ENCODE measurements around the gene LRMDA.
A peak's percentile ranks its signal among the peaks of the same experiment; 100 is the strongest.

The LRMDA gene

DNA sequence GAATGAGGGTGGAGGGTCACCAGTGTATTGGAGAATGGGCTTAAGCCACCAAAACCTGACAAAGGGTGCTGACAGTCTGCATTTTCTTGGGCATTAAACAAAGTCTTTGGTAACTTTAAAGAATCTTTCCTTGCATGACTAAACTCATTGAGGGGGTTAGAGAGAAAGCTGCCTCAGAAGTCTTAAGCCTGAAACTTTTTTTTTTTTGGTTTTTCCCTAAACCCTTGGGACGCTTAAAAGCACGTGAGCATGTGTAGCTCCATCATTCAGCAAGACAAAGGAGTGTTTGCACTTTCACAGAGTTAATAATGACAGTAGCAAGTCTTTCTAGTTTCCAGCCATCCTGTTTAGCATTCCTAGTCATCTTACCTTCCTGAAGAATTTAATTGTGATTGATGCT is 110.7 kb downstream of the LRMDA start:
- DNase-seq (ENCODE audit: low spot score) = no peak

DNA sequence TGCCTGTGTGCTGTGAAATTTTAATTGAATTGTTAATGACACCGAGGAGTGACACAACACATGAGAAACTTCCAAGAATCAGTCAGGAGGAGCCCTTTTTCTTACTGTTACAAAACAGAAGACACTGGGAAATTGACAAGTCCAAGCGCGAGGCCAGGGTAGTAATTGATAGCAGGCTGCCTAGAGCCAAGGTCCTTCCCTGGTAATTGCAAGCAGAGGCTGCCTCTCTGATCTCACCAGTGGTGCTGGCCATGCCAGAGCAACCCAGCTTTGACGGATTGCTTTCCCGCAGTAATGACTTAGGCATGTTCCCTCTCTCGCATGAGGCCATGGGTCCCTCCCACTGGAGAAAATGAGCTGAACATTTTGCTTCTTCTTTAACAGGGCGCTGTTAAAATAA is 111.5 kb downstream of the LRMDA start:
- no peak for DNase-seq (ENCODE audit: low spot score)

DNA sequence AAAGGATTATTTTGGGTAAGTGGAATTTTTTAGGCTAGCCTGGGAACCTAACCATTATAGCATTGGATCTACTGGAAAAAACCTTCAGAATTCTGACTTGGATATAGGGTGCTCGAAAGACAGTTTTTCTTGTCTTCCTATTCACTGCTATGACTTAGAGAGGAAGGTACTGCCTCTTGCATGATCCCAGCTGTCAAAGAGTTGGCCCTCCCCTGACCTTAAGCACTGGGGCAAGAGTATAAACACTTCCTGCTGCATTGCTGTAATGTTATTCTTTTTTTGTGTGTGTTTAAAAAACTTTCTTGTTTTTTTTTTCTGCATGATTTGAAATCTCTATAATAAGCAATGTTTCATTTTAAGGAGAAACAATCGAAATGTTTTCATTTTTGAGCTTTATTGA is 113.0 kb downstream of the LRMDA start:
- no peak for DNase-seq (ENCODE audit: low spot score)

DNA sequence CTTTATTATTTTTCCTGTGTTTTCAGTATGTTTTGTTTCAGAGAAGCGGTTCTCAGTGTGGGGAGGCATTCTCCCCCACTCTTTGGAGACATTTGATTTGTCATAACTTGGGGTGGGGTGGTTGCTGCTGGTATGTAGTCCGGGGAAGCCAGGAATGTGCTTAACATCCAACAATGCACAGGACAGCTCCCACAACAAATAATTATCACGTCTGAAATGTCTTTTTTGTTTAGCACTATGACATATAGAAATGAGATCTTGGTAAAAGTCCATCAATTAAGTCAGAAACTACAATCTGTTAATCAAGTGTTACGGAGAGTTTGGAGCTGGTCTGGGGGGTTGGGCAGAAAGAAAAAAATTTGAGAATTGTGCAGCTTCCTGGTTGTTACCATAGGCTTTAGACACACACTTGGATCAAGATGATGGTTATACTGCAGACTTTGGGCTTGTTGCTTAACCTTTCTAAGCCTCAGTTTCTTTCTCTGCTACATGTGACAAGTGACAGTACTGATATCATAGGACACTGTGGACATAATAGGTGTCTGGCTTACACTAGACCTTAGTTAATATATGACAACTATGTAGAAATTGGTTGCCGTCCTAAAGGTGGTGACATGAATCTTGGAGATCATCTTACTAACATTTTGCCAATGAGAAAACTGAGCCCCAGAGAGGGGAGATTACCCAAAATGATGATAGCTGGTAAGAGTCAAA is 113.7 kb downstream of the LRMDA start:
- DNase-seq (ENCODE audit: low spot score) = no peak

DNA sequence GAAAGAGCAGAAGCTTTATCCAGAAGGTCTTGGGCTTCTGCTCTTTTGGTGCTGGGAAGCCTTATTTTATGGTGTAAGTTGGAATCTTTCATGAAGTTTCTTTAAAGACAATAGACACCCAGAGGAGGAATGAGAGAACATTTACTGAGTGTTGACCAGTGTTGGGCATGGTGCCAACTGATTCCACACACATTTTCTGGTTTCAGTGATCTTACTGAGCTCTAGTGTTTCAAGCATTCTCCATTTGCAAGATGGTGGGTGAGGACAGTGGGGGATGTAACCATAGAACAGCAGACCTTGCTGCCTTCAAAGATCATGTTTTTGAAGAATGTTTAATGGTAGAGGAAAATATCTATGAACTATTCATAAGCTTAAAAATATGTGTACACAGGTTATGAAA is 114.6 kb downstream of the LRMDA start:
- no peak for DNase-seq (ENCODE audit: low spot score)

DNA sequence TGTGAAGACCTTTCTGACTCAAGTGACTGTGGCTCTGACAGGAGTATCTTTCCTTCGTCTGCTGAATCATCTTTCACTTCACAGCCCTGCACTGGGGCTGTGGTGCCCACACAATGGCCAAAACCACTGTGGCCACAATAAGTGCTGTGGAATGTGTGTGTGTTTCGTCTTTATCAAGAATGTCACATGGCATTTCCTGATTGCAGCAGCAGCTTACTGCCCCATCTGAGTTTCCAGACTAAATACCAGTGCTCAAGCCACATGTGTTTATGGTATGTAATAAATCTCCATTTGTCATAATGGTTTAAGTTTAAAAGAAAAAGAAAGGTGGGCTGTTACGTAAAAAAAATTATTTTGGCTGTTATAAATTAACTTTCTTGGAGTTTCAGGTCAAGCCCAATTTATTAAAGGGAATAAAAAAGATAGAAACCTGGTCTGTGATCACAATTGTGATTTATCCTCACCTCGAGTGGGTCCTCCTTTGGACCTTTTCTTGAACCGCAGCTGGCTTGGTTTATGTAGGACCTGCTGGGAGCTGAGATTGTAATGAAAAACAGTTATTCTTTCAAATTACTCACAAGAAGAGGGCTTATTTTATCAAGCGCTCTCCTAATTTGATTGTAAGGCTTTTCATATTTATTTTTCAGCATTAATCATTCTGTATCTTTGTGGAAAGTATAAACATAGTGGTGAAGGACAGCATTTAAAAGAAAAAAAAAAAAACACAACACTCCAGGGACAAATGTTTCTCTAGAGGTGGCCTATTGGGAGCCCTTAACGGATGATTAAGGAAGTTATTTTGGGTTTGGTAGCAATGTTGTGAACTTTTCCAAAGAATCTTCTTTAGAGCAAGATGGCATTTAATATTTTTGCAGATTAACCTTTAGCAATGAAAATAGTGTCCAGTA is 116.2 kb downstream of the LRMDA start:
- DNase-seq (ENCODE audit: low spot score) = peak; percentile 17

DNA sequence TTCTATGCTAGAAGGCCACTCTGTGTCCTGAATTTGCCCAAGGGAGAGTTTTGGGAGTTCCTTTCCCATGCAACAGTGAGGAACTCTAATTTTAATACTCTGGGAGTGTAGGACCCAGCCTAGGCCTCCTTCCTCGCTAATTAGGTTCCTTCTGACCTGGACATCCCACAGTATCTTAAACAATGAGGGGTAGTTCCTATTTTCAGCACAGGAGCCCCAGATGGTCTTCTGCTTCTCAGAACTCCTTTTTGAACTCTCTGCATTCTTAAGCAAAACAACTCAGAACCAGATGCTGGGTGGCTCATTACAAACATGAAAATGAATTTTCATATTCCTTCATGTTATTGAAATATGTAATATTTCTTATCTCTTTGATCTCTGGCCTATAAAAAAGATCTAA is 116.9 kb downstream of the LRMDA start:
- no peak for DNase-seq (ENCODE audit: low spot score)

DNA sequence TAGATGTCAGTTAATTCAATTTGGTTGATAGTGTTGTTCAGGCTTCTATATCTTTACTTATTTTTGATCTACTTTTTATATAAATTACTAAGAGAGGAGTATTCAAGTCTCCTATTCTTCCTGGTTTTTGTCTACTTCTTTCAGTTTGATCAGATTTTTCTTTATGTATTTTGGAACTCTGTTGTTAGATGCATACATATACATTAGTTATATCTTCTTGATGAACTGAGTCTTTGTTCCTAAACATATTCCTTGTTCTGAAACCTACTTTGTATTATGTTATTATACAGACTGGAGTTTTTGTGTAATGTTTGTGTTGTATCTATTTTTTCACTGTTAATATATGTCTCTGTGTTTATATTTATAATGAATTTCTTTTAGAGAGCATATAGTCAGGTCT is 118.8 kb downstream of the LRMDA start:
- DNase-seq (ENCODE audit: low spot score) = no peak

DNA sequence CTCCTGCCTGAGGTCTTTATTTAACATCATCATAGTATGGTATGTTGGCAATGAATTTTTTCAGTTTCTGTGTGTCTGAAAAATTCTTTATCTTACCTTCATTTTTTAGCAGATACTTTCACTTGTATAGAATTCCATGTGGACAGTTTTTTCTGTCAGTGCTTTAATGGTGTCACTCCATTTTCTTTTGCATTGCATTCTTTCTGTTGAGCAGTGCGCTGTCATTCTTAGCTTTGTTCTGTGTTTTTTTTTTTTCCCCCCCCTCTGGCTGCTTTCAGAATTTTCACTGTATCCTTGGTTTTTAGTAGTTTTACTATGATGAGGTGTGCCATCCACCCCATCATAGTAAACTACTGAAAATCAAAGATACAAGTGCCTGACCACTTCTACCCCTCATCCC is 120.7 kb downstream of the LRMDA start:
- no peak for DNase-seq (ENCODE audit: low spot score)

DNA sequence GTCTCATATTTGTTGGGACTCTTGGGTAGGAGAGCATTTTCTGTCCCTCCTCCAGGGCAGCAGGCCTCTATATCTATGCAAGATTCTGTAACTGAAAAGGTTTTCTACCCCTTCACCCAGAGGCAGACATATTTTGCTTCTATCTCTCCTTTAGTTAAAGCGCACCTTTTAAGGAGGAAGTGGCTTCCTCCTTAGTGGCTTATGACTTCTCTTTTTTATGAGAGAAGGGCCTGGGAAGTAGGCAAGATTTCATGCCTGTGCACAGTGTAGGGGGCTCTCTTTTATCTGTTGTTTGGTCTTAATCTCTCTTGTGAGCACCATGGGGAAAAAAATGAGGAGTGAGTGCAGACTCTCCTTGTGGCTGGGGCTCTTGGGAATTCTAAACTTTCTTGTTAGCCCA is 122.1 kb downstream of the LRMDA start:
- no peak for DNase-seq (ENCODE audit: low spot score)

DNA sequence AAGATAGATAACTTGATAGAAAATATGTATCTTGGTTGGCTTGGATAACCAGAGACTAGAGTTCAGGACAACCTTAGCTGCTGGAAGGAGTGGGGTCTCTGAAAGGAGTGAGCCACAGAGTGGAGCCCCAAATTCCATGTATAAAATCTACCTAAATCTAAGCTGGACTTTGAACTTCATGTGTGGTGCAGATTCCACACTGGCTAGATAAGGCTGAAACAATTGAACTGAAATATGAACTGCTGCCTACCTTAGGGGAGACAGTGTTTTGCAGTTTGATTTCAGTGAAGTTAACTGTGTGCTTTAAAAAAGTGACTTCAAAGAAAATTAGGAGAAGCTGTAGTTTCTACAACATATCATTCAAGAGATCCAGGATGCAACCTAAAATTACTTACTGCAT is 123.9 kb downstream of the LRMDA start:
- DNase-seq (ENCODE audit: low spot score) = no peak

DNA sequence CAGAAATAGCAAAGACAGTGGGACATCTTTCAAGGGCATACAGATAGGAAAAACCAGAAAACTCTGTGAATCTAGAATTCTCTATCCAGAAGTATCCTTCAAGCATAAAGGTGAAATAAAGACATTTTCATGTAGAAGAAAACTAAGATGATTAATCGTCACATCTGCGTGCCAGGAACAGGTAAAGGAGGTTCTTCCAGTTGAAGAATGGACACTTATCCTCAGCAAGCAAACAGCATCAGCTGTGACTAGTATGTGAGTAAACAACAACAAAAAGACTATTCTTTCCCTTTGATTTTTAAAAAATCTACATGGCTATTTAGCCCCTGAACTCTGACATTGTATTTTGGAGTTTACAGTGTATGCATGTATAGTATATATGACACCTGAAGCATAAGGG is 124.9 kb downstream of the LRMDA start:
- DNase-seq (ENCODE audit: low spot score) = no peak

DNA sequence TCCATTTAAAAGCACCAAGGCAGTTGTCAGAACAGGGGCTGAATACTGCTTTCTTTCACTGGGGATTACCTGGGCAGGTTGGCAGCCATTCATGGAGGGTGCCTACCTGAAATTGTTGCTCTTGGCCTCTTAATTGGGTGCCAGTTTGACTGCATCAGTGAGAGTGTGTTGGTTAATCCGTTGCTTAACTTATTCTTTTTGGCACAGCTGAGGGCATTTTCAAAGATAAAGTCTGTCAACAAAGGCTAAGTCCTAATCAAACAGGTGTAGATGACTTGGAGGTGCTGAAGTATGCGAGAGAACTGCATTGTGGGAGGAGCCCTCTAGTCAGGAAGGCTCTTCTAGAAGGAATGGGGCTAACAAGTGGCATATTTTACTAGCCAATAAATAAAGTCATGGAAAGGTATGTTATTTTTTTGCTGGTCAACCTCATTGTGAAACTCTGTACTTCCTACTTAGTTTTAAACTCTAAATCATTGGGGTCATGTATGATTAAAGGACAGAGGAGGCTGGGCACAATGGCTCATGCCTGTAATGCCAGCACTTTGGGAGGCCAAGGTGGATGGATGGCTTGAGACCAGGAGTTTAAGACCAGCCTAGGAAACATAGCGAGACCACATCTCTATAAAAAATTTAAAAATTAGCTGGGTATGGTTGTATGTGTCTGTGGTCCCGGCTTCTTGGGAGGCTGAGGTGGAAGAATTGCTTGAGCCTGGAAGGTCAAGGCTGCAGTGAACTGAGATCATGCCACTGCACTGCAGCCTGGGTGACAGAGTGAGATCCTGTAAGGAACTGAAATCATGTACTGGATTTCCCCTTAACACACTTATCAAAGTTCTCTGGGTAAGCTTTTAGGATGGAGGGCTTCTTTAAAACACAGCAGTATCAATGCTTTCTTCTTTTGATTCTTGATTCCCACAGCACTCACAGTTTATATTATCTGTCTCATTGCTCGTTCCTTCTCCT is 134.1 kb downstream of the LRMDA start:
- DNase-seq (ENCODE audit: low spot score) = no peak

DNA sequence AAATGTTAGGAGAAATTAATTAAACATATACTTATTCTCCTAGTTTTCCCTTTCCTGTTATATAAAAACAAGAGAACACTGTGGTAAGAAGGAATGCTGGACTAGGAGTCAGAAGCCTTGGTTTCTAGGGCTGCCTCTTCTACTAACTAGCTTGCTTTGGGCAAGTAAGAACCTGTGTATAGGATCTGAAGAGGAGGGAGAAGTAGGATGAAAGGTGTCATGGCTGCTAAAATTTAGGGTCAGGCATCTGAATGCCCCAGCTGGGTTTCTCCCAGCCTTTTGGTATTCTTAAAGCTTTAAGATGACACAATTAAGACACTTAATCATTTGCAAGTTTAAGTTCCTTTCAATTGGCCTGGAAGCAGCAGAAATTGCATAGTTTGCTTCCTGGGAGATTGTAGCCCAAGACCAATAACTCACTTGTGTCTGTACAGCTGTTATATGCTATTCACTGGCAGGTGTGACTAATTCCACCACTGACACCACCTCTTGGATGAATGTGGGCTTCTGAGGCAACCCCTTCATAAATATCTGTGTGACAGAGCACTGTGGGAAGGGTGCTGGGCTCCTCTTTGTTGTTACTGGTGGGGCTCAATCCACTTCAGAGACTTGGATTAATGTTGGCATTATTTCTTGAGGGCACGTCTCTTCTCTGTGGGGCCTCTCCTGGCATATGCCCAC is 137.2 kb downstream of the LRMDA start:
- no peak for DNase-seq (ENCODE audit: low spot score)

DNA sequence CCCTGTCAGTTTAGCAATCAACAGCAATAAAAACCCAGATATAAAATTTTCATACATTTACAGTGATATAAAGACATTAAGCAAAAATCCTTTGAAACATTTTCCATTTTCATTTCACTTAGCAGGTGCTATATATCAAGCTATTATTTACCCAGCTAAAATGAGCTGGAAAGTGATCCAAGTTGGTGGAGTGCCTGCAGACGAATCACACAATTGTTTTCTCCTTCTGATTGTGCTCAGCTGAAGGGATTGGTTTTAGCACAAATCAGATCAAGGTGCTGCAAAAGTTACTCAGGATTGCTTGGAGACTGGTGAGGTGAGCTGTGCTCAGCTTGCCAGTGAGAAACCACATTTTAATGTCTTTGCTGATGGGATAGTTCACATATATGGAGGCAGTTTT is 138.1 kb downstream of the LRMDA start:
- no peak for DNase-seq (ENCODE audit: low spot score)

DNA sequence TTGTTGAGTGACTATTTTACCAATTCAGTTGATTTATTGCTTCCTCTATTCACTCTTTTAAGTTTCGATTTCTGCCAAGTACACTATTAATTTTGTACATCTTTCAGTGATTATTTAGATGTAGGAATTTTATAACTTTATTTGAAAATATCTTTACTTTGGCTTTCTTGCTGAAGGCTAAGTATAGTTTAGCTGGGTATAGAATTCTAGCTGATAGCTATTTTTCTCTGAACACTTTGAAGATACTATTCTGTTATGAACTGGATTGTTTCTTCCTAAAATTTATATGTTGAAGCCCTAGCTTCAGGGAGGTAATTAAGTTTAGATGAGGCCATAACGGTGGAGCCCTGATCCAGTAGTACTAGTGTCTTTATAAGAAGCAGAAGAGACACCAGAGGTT is 141.1 kb downstream of the LRMDA start:
- DNase-seq (ENCODE audit: low spot score) = no peak

DNA sequence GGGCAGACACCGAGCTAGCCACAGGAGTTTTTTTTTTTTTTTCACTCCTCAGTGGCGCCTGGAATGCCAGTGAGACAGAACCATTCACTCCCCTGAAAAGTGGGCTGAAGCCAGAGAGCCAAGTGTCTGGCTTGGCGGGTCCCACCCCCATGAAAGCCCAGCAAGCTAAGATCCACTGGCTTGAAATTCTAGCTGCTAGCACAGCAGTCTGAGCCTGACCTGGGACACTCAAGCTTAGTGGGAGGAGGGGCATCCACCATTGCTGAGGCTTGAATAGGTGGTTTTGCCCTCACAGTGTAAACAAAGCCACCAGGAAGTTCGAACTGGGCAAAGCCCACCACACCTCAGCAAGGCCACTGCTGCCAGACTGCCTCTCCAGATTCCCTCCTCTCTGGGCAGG is 144.5 kb downstream of the LRMDA start:
- DNase-seq (ENCODE audit: low spot score) = no peak

DNA sequence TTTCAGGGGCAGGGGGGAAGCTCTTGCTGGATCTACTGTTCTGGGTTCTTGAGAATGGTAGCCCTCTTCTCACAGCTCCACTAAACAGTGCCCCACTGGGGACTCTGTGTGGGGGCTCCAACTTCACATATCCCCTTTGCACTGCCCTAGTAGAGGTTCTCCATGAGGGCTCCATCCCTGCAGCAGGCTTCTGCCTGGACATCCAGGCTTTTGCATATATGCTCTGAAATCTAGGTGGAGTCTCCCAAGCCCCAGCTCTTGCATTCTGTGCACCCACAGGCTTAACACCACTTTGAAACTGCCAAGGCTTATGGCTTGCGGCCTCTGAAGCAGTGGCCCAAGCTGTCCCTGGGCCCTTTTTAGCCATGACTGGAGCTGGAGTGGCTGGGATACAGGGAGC is 150.7 kb downstream of the LRMDA start:
- DNase-seq (ENCODE audit: low spot score) = no peak

DNA sequence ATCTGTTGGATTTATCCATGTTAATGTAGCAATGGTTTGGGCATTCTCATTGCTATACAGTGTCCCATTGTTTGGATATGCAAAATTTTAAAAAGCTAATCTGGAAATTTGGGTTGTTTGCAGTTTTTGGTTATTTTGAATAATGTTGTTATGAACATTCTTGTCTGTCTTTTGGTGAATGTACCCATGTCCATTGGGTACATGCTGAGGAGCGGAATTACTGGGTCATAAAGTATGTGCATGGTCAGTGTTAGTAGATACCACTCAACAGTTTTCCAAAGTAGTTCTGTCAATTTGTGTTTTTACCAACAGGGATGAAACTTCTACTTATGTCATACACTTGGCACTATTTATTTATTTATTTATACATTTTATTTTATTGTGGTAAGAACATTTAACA is 153.9 kb downstream of the LRMDA start:
- no peak for DNase-seq (ENCODE audit: low spot score)

DNA sequence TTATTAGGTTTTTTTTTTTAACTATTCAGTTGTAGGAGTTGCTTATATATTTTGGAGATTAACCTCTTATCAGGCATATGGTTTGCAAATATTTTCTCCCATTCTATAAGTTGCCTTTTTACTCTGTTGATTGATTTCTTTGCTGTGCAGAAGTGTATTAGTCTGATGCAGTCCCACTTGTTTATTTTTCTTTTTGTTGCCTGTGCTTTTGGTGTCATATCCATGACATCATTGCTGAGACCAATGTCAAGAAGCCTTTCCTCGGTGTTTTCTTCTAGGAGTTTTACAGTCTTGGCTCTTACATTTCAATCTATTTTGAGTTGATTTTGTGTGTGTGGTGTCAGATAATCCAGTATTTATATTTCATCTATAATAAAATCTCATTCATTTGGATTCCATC is 155.4 kb downstream of the LRMDA start:
- no peak for DNase-seq (ENCODE audit: low spot score)

DNA sequence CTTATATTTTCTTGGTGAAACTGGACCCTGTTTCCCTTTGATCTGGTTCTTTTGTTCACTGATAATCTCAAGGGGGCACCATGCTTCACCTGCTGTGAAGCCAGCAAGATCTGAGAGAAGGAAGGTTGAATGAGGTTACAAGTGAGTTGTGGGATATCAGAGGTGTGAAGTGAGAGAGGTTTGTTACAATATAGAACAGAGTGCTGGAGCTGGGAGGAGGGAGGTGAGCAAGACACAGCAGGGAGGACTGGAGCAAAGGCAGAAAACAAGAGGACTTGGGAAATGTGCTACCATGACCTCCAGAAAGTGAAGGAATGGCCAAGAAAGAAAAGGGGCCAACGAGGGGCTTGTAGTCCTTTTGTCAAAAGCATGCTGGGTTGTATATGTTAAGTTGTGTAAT is 156.6 kb downstream of the LRMDA start:
- no peak for DNase-seq (ENCODE audit: low spot score)

All from Ammon's horn (tissue), 1 donor.